HL-60 (cell line): ENCODE results near the gene COG2.

Source experiments
- DNase-seq, 2 experiments: peaks; one replicate each; pipeline ENCODE4 v3.0.0-alpha.2; 2010 to 2020; ENCODE audit warnings: low read depth in 1 of 2, low spot score in 1 of 2
- H3K27ac ChIP-seq: fragments of 250-450 bp; sonication (Bioruptor Pico); replicated peaks from 2 replicates; pipeline ENCODE4 v1.5.1; 2020; ENCODE audit warnings: mild to moderate bottlenecking, moderate library complexity
- H3K27me3 ChIP-seq: fragments of 250-450 bp; sonication (Bioruptor Pico); 2 replicates; pipeline ENCODE4 v1.5.1; 2021; ENCODE audit warnings: mild to moderate bottlenecking, moderate library complexity; ENCODE audit not compliant: insufficient read depth, poor library complexity, severe bottlenecking
- H3K4me3 ChIP-seq: replicated peaks from 2 replicates; pipeline ENCODE4 v1.5.1; 2011; ENCODE audit warnings: mild to moderate bottlenecking, control low read depth, low read length; ENCODE audit not compliant: insufficient read depth
- GABPA ChIP-seq: IDR thresholded peaks from 2 replicates; pipeline ENCODE4 v1.6.1; 2012; ENCODE audit warnings: low read depth
- POLR2AphosphoS5 ChIP-seq: IDR thresholded peaks from 2 replicates; pipeline ENCODE4 v1.6.1; 2012; ENCODE audit warnings: low read depth
- SPI1 ChIP-seq: IDR thresholded peaks from 2 replicates; pipeline ENCODE4 v1.6.1; 2012; ENCODE audit warnings: low read depth, mild to moderate bottlenecking, borderline replicate concordance
- TF ChIP-seq, protein P1 (sequence below): IDR thresholded peaks from one replicate; pipeline ENCODE4 v1.5.1; 2011; ENCODE audit warnings: low read length, control low read depth, inconsistent platforms; ENCODE audit not compliant: insufficient read depth
- TF ChIP-seq, protein P2 (sequence below): IDR thresholded peaks from 2 replicates; pipeline ENCODE4 v1.6.1; 2012; ENCODE audit warnings: low read depth; ENCODE audit not compliant: insufficient replicate concordance

COG2 gene

DNA sequence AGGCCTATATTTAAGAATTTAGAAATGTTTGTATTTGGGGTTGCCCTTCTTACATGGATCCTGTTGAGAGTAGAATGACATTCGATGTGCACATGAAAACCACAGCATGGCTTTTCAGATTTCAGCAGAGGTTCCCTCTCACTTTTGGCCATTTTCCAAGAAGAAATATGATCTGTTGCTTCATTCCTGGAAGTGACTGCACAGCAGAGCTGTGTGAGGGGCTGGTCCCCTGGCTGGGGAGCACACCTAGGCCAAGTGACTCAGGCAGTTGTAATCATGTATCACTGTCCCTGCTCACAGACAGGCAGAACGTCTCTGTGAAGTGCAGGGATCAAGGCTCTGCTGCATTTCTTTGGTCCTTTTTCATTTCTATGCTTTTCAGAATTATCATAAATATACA, 39.3 kb downstream of the COG2 start:
- DNase-seq = no peak

DNA sequence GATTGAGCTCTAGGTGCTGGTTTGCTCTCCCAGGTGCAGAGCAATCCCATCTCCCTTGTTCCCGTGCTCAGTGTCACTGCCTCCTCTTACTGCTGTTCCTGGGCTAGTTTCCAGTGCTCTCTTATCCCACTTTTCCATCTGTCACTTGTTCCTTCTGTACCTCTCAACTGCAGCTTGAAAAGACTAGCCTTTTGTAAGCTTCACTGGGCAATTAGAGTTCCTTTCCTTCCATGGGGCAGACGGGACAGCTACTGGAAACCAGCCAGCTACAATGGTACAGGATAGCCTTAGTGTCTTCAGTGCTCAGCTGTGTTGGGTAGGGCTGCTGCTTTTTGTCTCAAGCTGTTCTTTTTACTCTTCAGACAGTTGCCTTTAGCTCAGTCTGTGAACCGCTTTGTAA, 40.0 kb downstream of the COG2 start:
- DNase-seq = no peak
- Histone ChIP-seq H3K27me3 (no peaks in the 10 kb centered on the region), H3K27ac (no peak overlapping the region), H3K4me3 (no peak overlapping the region)
- TF ChIP-seq, protein P1, sequence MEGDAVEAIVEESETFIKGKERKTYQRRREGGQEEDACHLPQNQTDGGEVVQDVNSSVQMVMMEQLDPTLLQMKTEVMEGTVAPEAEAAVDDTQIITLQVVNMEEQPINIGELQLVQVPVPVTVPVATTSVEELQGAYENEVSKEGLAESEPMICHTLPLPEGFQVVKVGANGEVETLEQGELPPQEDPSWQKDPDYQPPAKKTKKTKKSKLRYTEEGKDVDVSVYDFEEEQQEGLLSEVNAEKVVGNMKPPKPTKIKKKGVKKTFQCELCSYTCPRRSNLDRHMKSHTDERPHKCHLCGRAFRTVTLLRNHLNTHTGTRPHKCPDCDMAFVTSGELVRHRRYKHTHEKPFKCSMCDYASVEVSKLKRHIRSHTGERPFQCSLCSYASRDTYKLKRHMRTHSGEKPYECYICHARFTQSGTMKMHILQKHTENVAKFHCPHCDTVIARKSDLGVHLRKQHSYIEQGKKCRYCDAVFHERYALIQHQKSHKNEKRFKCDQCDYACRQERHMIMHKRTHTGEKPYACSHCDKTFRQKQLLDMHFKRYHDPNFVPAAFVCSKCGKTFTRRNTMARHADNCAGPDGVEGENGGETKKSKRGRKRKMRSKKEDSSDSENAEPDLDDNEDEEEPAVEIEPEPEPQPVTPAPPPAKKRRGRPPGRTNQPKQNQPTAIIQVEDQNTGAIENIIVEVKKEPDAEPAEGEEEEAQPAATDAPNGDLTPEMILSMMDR = no peak
- TF ChIP-seq, protein P2, sequence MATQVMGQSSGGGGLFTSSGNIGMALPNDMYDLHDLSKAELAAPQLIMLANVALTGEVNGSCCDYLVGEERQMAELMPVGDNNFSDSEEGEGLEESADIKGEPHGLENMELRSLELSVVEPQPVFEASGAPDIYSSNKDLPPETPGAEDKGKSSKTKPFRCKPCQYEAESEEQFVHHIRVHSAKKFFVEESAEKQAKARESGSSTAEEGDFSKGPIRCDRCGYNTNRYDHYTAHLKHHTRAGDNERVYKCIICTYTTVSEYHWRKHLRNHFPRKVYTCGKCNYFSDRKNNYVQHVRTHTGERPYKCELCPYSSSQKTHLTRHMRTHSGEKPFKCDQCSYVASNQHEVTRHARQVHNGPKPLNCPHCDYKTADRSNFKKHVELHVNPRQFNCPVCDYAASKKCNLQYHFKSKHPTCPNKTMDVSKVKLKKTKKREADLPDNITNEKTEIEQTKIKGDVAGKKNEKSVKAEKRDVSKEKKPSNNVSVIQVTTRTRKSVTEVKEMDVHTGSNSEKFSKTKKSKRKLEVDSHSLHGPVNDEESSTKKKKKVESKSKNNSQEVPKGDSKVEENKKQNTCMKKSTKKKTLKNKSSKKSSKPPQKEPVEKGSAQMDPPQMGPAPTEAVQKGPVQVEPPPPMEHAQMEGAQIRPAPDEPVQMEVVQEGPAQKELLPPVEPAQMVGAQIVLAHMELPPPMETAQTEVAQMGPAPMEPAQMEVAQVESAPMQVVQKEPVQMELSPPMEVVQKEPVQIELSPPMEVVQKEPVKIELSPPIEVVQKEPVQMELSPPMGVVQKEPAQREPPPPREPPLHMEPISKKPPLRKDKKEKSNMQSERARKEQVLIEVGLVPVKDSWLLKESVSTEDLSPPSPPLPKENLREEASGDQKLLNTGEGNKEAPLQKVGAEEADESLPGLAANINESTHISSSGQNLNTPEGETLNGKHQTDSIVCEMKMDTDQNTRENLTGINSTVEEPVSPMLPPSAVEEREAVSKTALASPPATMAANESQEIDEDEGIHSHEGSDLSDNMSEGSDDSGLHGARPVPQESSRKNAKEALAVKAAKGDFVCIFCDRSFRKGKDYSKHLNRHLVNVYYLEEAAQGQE = no peak
- TF ChIP-seq GABPA = no peak

More for the DNA sequence above, 39.3 kb downstream of the COG2 start:
- Histone ChIP-seq H3K4me3 (no peak overlapping the region), H3K27me3 (no peaks in the 10 kb centered on the region), H3K27ac (no peak overlapping the region)
- no peak for TF ChIP-seq SPI1
- TF ChIP-seq GABPA = no peak
- TF ChIP-seq, protein P1 = no peak
- no peak for TF ChIP-seq POLR2AphosphoS5
- TF ChIP-seq, protein P2 = no peak

DNA sequence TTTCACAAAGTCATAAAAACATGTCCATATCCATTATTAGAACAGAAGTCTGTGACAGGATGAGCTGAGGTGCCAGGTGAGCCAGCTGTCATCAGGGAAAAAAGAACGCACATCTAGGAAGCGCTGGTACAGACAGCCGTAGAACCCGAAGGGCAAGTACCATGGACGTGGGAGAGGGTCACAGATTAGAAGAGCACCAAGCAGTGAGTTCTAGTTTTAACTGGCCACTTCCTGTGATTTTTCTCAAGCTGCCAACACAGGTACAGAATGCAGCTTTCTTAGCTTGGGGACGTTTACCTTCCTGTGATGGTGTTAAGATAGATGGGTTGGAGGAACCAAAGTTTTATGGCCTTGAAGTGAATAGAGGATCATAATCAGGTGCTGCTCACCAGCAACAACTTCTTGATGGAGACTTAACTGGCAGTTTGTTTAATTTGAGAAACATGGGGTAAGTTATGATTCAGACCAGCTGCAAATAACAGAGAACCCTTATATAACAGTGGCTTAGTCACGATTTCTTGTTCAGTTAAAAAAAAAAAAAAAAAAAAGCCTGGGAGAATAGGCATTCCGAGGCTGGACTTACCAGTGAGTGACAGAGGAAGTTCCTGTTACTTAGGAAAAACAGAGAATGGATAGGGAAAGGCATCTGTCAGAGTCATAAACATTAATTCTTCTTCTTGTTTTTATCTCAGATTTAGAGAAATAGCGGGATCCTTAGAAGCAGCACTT, 40.8 kb downstream of the COG2 start:
- Histone ChIP-seq H3K27me3 (no peaks in the 10 kb centered on the region), H3K4me3 (no peak overlapping the region), H3K27ac (no peak overlapping the region)
- no peak for TF ChIP-seq SPI1
- no peak for TF ChIP-seq POLR2AphosphoS5
- no peak for TF ChIP-seq GABPA
- TF ChIP-seq, protein P2 = no peak
- TF ChIP-seq, protein P1 = no peak
- no peak for DNase-seq
